IMR-90 (cell line): Measurements from ENCODE around the gene GRB14. TPM values are rescaled to one million over a fixed set of nuclear protein-coding genes. Genes with fewer than 3 reads are reported as not detected.

Experiments
- ATAC-seq: fragments of 200-7000 bp; cut with Tn5 transposase; 2 replicates; pipeline ENCODE4 v1.9.1; 2020; ENCODE audit warnings: low read depth, mild to moderate bottlenecking, moderate library complexity
- BruUV-seq: library from RNA; stranded (reverse); fragments of 400-500 nt; replicated peaks from 2 replicates; lab custom pipeline; 2021; lab: Mats Ljungman, UMichigan
- CTCF ChIA-PET: fragments of 300-600 bp; formaldehyde crosslinking; extraction: SDS; loops from one replicate; lab custom pipeline; 2021; ENCODE audit warnings: antibody characterized with exemption; lab: Yijun Ruan, JAX
- POLR2A ChIA-PET: fragments of 300-600 bp; sonication (Branson Sonifier 250); formaldehyde crosslinking; loops from one replicate; lab custom pipeline; 2022; ENCODE audit warnings: antibody characterized with exemption; ENCODE audit not compliant: unreplicated experiment; lab: Charles Lee
- DNase-seq: peaks from one replicate; pipeline ENCODE4 v3.0.0; 2013
- H2AFZ ChIP-seq: replicated peaks from 2 replicates; pipeline ENCODE3; 2013; ENCODE audit warnings: low read length, mild to moderate bottlenecking; ENCODE audit not compliant: poor library complexity
- H2AK5ac ChIP-seq: 2 replicates; pipeline ENCODE4 v1.6.1; 2013; ENCODE audit warnings: low read depth, low read length, inconsistent platforms
- H2AK9ac ChIP-seq: replicated peaks from 2 replicates; pipeline ENCODE3; 2013; ENCODE audit warnings: mild to moderate bottlenecking, low read depth, low read length, moderate library complexity; ENCODE audit not compliant: poor library complexity
- H2BK120ac ChIP-seq: 2 replicates; pipeline ENCODE4 v1.6.1; 2013; ENCODE audit warnings: low read depth, low read length, inconsistent platforms
- H2BK15ac ChIP-seq: 3 replicates; pipeline ENCODE4 v1.6.1; 2013; ENCODE audit warnings: low read depth, low read length, inconsistent platforms
- H2BK20ac ChIP-seq: 2 replicates; pipeline ENCODE4 v1.6.1; 2013; ENCODE audit warnings: low read depth, mild to moderate bottlenecking, inconsistent platforms, low read length, moderate library complexity
- H2BK5ac ChIP-seq: 2 replicates; pipeline ENCODE4 v1.6.1; 2013; ENCODE audit warnings: mild to moderate bottlenecking, low read depth, low read length, inconsistent platforms; ENCODE audit not compliant: poor library complexity, severe bottlenecking
- H3K14ac ChIP-seq: replicated peaks from 2 replicates; pipeline ENCODE4 v1.6.1; 2013; ENCODE audit warnings: low read depth, low read length, inconsistent platforms
- H3K18ac ChIP-seq: 2 replicates; pipeline ENCODE4 v1.6.1; 2013; ENCODE audit warnings: low read depth, low read length, control low read depth
- H3K23ac ChIP-seq: 2 replicates; pipeline ENCODE4 v1.6.1; 2013; ENCODE audit warnings: low read depth, low read length, inconsistent platforms
- H3K27ac ChIP-seq: 2 replicates; pipeline ENCODE4 v1.5.1; 2013; ENCODE audit warnings: mild to moderate bottlenecking, control low read depth, low read length; ENCODE audit not compliant: insufficient read depth
- H3K27me3 ChIP-seq: 2 replicates; pipeline ENCODE4 v1.6.1; 2013; ENCODE audit warnings: low read length; ENCODE audit not compliant: control insufficient read depth, insufficient read depth
- H3K36me3 ChIP-seq: 2 replicates; pipeline ENCODE4 v1.6.1; 2013; ENCODE audit warnings: low read length, mixed read lengths; ENCODE audit not compliant: control insufficient read depth, insufficient read depth
- H3K4ac ChIP-seq: 2 replicates; pipeline ENCODE4 v1.6.1; 2013; ENCODE audit warnings: low read depth, low read length, inconsistent platforms
- H3K4me1 ChIP-seq: 2 replicates; pipeline ENCODE4 v1.6.1; 2013; ENCODE audit warnings: low read length, mixed read lengths; ENCODE audit not compliant: control insufficient read depth, insufficient read depth
- H3K4me2 ChIP-seq: 2 replicates; pipeline ENCODE4 v1.6.1; 2013; ENCODE audit warnings: low read depth, mild to moderate bottlenecking, control low read depth, low read length, moderate library complexity
- H3K4me3 ChIP-seq: 2 replicates; pipeline ENCODE4 v1.5.1; 2013; ENCODE audit warnings: low read depth, mild to moderate bottlenecking, control low read depth, low read length, moderate library complexity; ENCODE audit not compliant: insufficient read depth
- H3K56ac ChIP-seq: 2 replicates; pipeline ENCODE4 v1.6.1; 2013; ENCODE audit warnings: low read length, inconsistent platforms; ENCODE audit not compliant: insufficient read depth; ENCODE audit errors: extremely low read depth
- H3K79me1 ChIP-seq, 2 experiments: 2 replicates each; pipeline ENCODE4 v1.6.1; 2013; ENCODE audit warnings: low read length in 2 of 2, inconsistent platforms in 1 of 2, low read depth in 1 of 2
- H3K9ac ChIP-seq: 2 replicates; pipeline ENCODE4 v1.6.1; 2013; ENCODE audit warnings: low read depth, low read length, control low read depth
- H3K9me1 ChIP-seq: 2 replicates; pipeline ENCODE4 v1.6.1; 2013; ENCODE audit warnings: low read length, inconsistent platforms; ENCODE audit not compliant: insufficient read depth
- H3K9me3 ChIP-seq: 2 replicates; pipeline ENCODE4 v1.6.1; 2013; ENCODE audit warnings: low read length; ENCODE audit not compliant: control insufficient read depth, insufficient read depth
- H4K20me1 ChIP-seq: 2 replicates; pipeline ENCODE4 v1.6.1; 2013; ENCODE audit warnings: low read length, inconsistent platforms; ENCODE audit not compliant: insufficient read depth
- H4K5ac ChIP-seq: 2 replicates; pipeline ENCODE4 v1.6.1; 2013; ENCODE audit warnings: mild to moderate bottlenecking, low read depth, low read length, control low read depth
- H4K8ac ChIP-seq, 2 experiments: 2 replicates each; pipeline ENCODE4 v1.6.1; 2013; ENCODE audit warnings: low read depth in 2 of 2, low read length in 2 of 2, control low read depth in 1 of 2, inconsistent platforms in 1 of 2
- H4K91ac ChIP-seq: 2 replicates; pipeline ENCODE4 v1.6.1; 2013; ENCODE audit warnings: low read depth, low read length, inconsistent platforms; ENCODE audit not compliant: insufficient read depth
- CEBPB ChIP-seq: IDR thresholded peaks from 2 replicates; pipeline ENCODE4 v1.6.1; 2012; ENCODE audit warnings: low read depth, low read length, improper control_type of control experiment
- CHD1 ChIP-seq: IDR thresholded peaks from 2 replicates; pipeline ENCODE4 v1.6.1; 2012; ENCODE audit warnings: low read depth, low read length, improper control_type of control experiment
- MXI1 ChIP-seq: IDR thresholded peaks from 2 replicates; pipeline ENCODE4 v1.6.1; 2012; ENCODE audit warnings: low read depth, mild to moderate bottlenecking, low read length, moderate library complexity, borderline replicate concordance
- RAD21 ChIP-seq: IDR thresholded peaks from 2 replicates; pipeline ENCODE4 v1.6.1; 2012; ENCODE audit warnings: low read length, improper control_type of control experiment
- USF2 ChIP-seq: fragments of 150-350 bp; IDR thresholded peaks from 2 replicates; pipeline ENCODE4 v1.6.1; 2017; ENCODE audit warnings: mild to moderate bottlenecking, antibody characterized with exemption, low read length, low read depth
- dilution Hi-C: fragments of 300-500 bp; cut with HindIII; formaldehyde crosslinking; loops from one replicate; pipeline ENCODE4 v1.14.3; 2018; ENCODE audit warnings: low sequenced_read_pairs; ENCODE audit not compliant: unreplicated experiment
- in situ Hi-C: fragments of 300-500 bp; cut with MboI; formaldehyde crosslinking; loops from 3 replicates; pipeline ENCODE4 v1.14.3; 2019; ENCODE audit warnings: low sequenced_read_pairs, inconsistent platforms, mixed read lengths
- intact Hi-C: fragments of 100-400 bp; cut with micrococcal nuclease; formaldehyde crosslinking; loops from 2 replicates; pipeline ENCODE4 v1.10.0; 2022
- polyA plus RNA-seq, 3 experiments: library from polyadenylated mRNA; depleted of rRNA; stranded (reverse); fragments of >200 nt; gene quantifications; 2 replicates each; pipeline ENCODE4 v1.2.3, GENCODE V29; 2012; ENCODE audit warnings: low replicate concordance in 1 of 3
- total RNA-seq: library from RNA; depleted of rRNA; stranded (reverse); fragments of >200 nt; gene quantifications from 2 replicates; pipeline ENCODE4 v1.2.3, GENCODE V29; 2012

The GRB14 gene
- total and polyA plus RNA-seq, 2 of the 4 experiments (the other 2 are of a cell fraction): not detected

- Histone ChIP-seq H2BK5ac (no peak overlapping the region), H3K18ac (no peak overlapping the region), H4K8ac (no peak overlapping the region), H2BK120ac (no peak overlapping the region), H3K56ac (no peak overlapping the region), H3K27ac (no peak overlapping the region), H3K4me1 (no peaks in the 10 kb centered on the region), H3K9me1 (no peaks in the 10 kb centered on the region), H2AFZ (no peak overlapping the region), H2BK20ac (no peak overlapping the region), H2AK9ac (no peak overlapping the region), H3K36me3 (no peaks in the 10 kb centered on the region), H3K9ac (no peak overlapping the region), H3K4me2 (no peak overlapping the region), H4K91ac (no peak overlapping the region), H3K23ac (no peak overlapping the region), H3K14ac (no peak overlapping the region), H3K9me3 (no peaks in the 10 kb centered on the region), H3K4ac (no peak overlapping the region), H3K79me1 (no peaks in the 10 kb centered on the region), H3K27me3 (no peaks in the 10 kb centered on the region), H2BK15ac (no peak overlapping the region), H3K4me3 (no peak overlapping the region), H2AK5ac (no peak overlapping the region), H4K20me1 (no peaks in the 10 kb centered on the region), H4K5ac (no peak overlapping the region)
- no TSS peak for BruUV-seq
- DNase-seq (no peak), ATAC-seq (no peak)
- in situ Hi-C loops (no loop called here), intact Hi-C loops (no loop called here), dilution Hi-C loops (no loop called here)
- ChIA-PET POLR2A (no interaction called here), CTCF (no interaction called here)
- TF ChIP-seq CEBPB: no peak
- no peak for TF ChIP-seq USF2
- TF ChIP-seq MXI1: no peak
- TF ChIP-seq RAD21: no peak
- TF ChIP-seq CHD1: no peak
Observed at GRCh38 chr2:164655336-164655735, 34.1 kb upstream of the GRB14 start.
